ENCODE measurements around the gene MRTFB.

Gene MRTFB

GRCh38 chr16:14069818-14070217, 1.3 kb upstream of the MRTFB start:
- no peak for DNase-seq

- peak; percentile 1 for DNase-seq
Measured at GRCh38 chr16:14070555-14070876, 603 bp upstream of the MRTFB start.

- no peak for DNase-seq
Measured at GRCh38 chr16:14071576-14072271, 605 bp downstream of the MRTFB start.

- DNase-seq = no peak
Measured at GRCh38 chr16:14072360-14072759, 1.2 kb downstream of the MRTFB start.

GRCh38 chr16:14074544-14074943, 3.4 kb downstream of the MRTFB start:
- no peak for DNase-seq

GRCh38 chr16:14077918-14078317, 6.8 kb downstream of the MRTFB start:
- DNase-seq = no peak

- DNase-seq = no peak
Measured at GRCh38 chr16:14086477-14086876, 15.4 kb downstream of the MRTFB start.

- DNase-seq = no peak
Measured at GRCh38 chr16:14087181-14087580, 16.1 kb downstream of the MRTFB start.

GRCh38 chr16:14087590-14088154, 16.6 kb downstream of the MRTFB start:
- no peak for DNase-seq

GRCh38 chr16:14088155-14088753, 17.1 kb downstream of the MRTFB start:
- DNase-seq = no peak

GRCh38 chr16:14089283-14089823, 18.2 kb downstream of the MRTFB start:
- DNase-seq = no peak

- DNase-seq = no peak
Measured at GRCh38 chr16:14092561-14092960, 21.4 kb downstream of the MRTFB start.

GRCh38 chr16:14095883-14096551, 24.9 kb downstream of the MRTFB start:
- DNase-seq = no peak

- no peak for DNase-seq
Measured at GRCh38 chr16:14097182-14097959, 26.3 kb downstream of the MRTFB start.

- DNase-seq = no peak
Measured at GRCh38 chr16:14098081-14098480, 27.0 kb downstream of the MRTFB start.

GRCh38 chr16:14100825-14101224, 29.7 kb downstream of the MRTFB start:
- DNase-seq = no peak

- no peak for DNase-seq
Measured at GRCh38 chr16:14101415-14101814, 30.3 kb downstream of the MRTFB start.

- no peak for DNase-seq
Measured at GRCh38 chr16:14102925-14103720, 32.0 kb downstream of the MRTFB start.

- DNase-seq = no peak
Measured at GRCh38 chr16:14104066-14104465, 32.9 kb downstream of the MRTFB start.

GRCh38 chr16:14105760-14106375, 34.7 kb downstream of the MRTFB start:
- DNase-seq = no peak

GRCh38 chr16:14106457-14106856, 35.3 kb downstream of the MRTFB start:
- DNase-seq = no peak

- no peak for DNase-seq
Measured at GRCh38 chr16:14106961-14107360, 35.8 kb downstream of the MRTFB start.
